Stimulated activated CD8-positive, alpha-beta memory T cell treated with anti-CD3 and anti-CD28 coated beads, Interleukin-4, amount 100 ng/mL, for 4 hours (primary cell): ENCODE results near the gene RBMS3.
"Not testable (repeated sequence)": the region's sequence is repeated elsewhere in the genome, so short reads cannot be mapped to it uniquely, and the experiment has no call there.

ENCODE experiments used
- DNase-seq, 2 donors: peaks; one replicate each; pipeline ENCODE4 v3.0.0-alpha.2; 2020; ENCODE audit warnings: low read depth in 2 of 2, low spot score in 1 of 2

The RBMS3 gene

DNA sequence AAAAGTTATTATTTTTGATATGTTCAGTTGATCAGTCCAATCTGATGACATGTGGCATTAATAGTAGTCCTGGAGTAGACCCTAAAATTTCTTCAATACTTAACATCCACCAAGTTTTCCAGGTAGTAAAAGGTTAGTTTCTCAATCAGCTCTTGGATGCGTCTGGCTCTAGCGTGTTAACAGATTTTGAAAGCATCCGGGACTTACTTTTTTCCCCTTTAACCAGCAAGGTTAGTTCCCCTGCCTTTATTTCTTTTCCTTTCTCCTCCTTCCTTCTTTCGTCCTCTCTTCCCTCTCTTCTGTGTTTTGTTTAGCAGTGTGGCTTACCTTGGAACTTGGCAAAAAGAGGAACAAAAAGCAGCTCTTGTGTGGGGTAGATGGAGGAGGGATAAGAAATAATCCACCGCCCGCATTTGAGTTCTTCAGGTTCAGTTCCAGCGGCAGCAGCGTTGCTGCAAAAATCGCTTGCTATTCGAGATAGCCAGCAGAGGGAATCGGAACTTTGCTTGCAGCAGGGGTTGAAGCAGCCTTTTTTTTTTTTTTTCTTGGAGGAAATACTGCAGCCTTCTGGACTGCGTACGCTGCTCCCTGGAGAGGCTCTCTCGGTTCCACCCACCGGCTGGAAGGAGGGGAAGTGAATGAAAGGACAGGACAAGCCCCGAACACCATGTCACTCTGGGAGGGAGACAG, at the start of gene RBMS3:
Gene RBMS3, plus strand, starts transcription at position 668 of the 690 bp plus-strand sequence.
- DNase-seq = no peak

DNA sequence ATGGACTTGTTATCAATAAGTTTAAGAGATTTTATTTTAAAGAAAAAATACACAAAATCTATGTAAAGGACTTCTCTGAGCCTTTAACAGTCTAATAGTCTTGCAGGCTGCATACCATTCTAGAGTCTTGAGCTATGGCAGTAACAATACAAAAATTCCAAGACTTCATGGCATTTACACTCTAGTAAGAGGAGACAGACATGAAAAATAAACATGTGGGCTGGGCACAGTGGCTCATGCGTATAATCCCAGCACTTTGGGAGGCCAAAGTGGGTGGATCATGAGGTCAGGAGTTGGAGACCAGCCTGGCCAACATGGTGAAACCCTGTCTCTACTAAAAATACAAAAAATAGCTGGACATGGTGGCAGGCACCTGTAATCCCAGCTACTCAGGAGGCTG, 47.7 kb upstream of the RBMS3 start:
- not testable (repeated sequence) for DNase-seq

DNA sequence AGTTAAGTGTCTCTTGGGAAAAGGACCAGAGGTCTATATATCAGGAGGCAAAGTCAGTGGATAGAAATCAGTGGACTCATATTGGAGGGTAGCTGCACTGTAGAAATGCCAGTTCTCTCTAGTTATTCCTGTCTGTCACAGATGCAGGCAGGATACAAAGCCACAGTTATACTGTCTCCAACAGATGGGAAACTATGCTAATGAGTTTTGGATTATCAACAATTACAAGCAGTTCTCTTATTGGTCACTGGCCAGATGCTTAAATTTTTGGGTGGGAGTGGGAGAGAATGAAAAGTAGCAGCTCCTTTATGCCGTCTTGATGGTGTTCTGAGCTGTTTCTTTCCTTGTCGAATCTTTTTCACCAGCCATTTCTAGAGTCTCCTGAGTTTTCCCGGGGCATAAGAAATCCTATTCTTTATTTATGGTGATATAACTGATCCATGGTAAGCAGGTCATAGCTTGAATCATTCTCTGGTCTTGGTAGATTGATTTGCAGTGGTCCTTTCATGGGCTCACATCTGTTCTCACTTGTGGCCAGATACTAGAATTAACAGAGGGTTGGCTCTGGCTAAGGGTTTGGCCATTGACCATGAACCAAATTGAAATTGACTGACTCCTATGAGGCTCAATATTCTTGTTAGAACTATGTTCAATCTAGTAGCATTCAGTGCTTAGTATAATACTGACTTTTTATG, 44.6 kb upstream of the RBMS3 start:
- no peak for DNase-seq

DNA sequence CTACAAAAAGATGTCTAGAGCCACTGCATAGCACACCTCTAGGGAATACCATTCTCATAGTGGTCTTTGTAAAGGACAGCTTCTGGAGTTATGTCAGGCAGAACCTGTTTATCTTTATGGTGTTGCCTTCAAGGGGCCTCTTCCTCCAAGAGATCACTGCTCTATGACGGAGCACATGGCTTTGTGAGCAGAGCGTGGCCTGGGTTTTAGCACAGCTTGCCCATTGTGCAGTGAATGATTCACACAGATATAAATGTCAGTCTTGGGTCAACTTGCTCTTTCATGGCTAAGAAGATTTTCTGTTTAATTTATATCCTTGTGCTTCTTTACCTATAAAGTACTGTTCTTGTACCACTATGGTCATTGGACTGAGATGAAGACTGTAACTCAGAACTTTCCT, 41.5 kb upstream of the RBMS3 start:
- DNase-seq = no peak

DNA sequence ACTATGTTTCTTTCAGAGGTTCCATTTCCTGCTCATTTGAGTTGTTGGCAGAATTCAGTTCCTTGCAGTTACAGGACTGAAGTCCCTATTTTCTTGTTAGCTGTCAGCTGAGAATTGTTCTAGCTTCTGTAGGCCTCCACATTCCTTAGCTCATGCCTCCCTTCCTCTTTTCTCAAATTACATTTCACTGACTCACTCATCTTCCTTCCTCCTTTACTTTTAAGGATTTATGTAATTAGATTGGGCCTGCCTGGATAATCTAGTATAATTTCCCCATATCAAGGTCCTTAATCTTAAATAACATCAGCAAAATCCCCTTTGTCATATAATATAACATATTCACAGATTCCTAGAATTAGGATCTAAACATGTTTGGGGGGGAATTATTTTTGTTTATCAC, 40.6 kb upstream of the RBMS3 start:
- no peak for DNase-seq

- DNase-seq = no peak
Measured at GRCh38 chr3:29240887-29241286, 40.0 kb upstream of the RBMS3 start.

DNA sequence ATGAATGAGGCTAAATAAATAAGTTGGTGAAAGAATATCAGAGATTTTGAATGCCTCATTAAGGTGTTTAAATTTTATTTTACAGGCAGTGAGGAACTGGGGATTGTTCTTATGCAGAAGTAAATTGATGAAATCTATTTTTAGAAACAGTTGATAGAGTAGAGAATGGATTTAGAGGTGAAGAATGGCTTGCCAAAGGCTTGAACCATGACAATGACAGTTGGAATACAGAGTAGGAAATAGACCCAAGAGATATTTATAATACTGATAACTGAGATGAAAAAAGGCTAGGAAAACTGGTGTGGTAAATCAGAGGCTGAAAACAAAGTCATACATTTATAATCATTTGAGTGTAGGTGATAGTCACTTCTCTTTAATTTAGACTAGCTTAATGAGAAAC, 39.0 kb upstream of the RBMS3 start:
- no peak for DNase-seq

- DNase-seq = no peak
Measured at GRCh38 chr3:29242296-29242695, 38.6 kb upstream of the RBMS3 start.

DNA sequence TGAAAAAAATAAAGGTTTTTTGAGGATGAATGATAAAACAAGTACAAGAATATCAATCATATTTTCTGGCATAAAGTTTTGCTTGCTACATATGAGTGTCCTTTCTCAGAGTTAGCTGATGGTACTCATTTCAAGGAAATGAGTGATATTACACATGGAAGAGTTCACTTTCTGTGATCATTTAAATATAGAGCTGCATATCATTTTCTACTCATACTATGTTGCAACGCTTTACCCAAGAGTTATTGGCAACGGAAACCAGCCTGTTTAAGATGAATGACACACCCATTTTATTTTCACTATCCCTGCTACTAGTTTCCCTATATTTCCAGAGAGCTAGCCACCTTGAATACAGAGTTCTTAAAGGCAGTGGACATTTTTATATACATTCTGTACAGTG, 35.4 kb upstream of the RBMS3 start:
- no peak for DNase-seq

DNA sequence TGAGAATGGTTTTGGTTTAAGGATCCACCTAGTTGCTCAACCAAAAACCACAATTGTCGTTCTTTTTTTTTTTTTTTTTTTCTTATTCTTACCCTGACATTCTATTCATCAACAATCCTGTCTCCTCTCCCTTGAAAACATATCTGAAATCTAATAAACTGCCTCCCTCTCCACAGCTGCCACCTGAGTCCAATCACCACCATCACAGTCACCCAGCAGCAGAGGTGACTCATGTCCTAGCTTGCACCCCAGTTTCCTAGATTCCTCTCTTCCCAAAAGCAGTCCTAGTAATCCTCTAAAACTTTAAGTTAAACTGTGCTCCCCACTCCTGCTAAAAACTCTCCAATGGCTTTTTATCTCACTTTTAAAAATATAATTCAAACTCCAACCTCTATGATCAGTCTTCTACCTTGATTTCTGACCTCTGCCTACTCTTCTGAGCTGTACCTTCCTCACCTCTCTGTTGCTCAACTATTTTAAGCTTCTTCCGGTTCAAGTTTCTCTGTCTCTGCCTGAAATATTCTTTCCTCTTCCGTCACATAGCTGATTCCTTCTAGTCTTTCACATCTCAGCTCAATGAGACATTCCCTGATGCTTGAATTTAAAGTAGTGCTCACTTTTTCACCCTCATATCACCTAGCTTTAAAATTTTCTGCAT, 33.7 kb upstream of the RBMS3 start:
- no peak for DNase-seq

- no peak for DNase-seq
Measured at GRCh38 chr3:29249829-29250345, 31.0 kb upstream of the RBMS3 start.

GRCh38 chr3:29255854-29256696, 24.8 kb upstream of the RBMS3 start:
- no peak for DNase-seq

GRCh38 chr3:29258161-29258560, 22.7 kb upstream of the RBMS3 start:
- no peak for DNase-seq

- no peak for DNase-seq
Measured at GRCh38 chr3:29261119-29261518, 19.8 kb upstream of the RBMS3 start.

DNA sequence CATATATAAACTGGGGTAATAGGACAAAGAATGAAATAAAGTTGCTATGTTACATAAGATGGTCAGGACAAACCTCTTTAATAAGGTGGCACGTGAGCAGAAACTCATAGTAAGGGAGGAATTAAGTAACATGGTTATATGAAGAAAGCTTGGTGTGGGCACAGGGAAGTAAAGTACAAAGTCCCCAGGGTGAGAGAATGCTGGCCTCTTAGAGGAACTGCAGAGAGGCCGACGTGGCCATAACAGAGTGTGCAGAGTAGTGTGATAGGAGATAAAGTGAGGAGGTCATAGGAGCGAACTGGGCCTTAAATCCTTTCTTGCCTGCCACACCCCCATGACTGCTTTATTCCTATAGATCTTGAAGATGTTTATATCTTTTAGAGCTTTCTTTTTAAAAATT, 17.4 kb upstream of the RBMS3 start:
- no peak for DNase-seq

DNA sequence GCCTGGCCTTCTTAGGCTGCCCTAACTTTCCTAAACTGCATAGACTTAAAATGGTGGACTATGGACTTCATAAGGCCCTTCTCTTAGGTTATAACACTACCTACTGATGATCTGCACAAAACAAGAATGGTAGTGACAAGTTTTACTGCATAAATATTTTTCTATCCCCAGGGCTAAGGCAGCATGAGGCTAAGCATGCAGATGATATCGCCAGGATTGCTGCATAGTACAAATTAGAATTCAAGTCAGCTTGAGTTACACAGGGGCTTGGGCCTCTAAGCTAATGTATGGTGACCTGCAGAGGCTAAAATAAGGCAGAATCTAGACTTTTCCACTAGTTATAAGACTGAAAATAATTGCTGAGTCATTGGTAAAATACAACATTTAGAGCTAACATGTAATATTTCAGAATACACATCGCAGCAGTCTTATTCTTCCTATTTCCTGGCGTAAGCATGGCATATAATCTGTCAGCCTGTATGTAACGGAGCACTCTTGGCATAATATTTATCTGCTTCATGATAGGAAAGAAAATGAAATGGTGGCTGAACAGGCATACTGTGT, 15.3 kb upstream of the RBMS3 start:
- no peak for DNase-seq

DNA sequence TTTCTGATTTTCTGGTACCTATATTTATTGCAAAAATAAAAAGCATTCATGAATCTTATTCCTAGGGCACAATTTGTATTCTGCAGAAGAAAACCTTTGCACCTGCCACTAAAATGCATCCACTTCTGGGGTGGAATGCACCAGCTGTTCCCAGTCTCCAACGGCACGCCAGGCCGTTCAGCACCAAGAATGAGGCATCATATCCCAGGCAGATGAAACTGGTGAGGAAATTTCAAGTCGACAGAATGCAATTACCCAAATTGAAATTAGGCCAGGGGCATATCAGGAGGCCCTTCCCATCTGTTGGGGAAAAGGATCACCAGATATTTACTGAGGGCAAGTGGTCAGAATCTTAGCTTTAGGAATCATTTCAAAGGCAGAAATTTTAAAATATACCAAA, 13.6 kb upstream of the RBMS3 start:
- no peak for DNase-seq

GRCh38 chr3:29268651-29269050, 12.2 kb upstream of the RBMS3 start:
- DNase-seq = no peak

DNA sequence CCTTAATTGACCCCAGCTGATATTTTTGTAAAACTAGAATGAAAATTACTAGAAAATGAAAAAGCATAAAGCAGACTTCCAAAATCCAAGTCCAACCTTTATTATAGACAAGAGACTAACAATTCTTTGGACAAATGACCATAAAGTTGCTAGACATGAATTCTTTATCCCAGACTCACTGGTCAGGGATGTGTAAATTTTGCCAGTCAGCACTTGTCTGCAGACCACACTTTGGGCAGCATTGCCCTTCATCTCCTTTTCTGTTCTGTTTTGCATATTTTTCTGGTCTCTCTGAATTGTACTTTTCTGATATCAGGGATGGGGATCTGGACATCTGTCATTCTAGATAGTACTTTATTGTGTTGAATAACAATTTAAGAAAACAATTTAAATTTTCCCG, 10.1 kb upstream of the RBMS3 start:
- no peak for DNase-seq

DNA sequence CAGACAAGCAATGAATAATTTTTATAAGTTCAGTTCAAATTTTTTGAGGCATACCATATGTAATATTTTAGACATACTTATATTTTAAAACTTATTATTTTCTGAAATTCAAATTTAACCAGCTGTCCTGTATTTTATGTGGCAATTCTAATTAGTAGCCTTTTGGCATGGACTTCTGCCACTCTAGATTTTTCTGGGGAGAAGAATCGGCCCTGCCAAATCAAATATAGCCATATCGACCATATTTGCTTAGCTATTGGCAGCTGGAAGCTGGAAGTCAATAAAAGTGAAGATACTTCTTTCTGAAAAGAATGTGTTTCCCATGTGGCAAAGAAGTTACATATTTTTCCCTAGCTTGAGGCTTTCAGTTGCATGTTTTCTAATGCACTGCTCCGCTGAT, 9.4 kb upstream of the RBMS3 start:
- DNase-seq = no peak

DNA sequence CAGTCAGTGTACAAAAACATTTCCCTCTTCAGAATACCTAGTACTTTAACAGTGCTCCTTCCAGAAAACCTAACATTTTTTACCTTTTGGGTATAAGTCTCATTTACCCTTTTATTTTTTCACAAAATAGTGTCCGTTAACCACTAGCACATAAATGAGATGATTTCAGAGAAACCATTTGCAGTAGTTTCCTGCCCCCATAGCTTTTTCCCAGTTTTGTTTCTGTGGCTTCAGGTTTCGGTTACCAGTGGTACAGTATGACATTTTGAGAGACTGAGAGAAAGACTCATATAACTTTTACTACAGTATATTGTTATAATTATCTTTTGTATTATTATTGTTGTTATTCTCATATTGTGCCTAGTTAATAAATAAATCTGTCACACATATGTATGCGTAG, 6.2 kb upstream of the RBMS3 start:
- no peak for DNase-seq
